GM19397 (cell line): ENCODE measurements around the gene PTPRF.
"Not testable (repeated sequence)": the region's sequence is repeated elsewhere in the genome, so short reads cannot be mapped to it uniquely, and the experiment has no call there.

Source experiments
- ATAC-seq: cut with Tn5 transposase; IDR thresholded peaks from one replicate; pipeline ENCODE4 v1.9.1; 2021; ENCODE audit warnings: mild to moderate bottlenecking, moderate library complexity; ENCODE audit not compliant: unreplicated experiment

PTPRF gene

DNA sequence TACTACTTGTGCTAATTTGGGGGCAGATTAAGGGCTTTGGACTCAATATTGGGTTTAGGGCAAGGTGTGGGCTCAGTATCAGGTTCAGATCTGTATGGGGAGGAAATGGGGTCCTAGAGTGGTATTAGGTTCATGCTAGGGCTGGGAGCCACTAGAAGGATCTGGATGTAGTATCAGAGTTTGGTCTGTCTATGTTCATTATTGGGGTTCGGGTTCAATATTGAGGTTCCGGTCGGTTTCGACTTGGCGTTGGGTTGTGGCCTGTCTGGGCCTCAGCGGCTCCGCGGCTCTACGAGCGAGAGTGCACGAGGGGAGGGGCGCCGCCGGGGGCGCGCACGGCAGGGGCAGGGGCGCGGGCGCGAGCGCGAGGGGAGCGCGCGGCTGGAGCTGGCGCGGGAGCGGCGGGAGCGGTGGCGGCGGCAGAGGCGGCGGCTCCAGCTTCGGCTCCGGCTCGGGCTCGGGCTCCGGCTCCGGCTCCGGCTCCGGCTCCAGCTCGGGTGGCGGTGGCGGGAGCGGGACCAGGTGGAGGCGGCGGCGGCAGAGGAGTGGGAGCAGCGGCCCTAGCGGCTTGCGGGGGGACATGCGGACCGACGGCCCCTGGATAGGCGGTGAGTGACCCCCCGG is at the start of gene PTPRF:
Gene PTPRF, plus strand, starts transcription at position 401 of the 624 bp plus-strand sequence. CDS start 14,193 bp downstream, outside the sequence.
- ATAC-seq = no peak

- no peak for ATAC-seq
Measured at GRCh38 chr1:43481491-43481890, 49.2 kb upstream of the PTPRF start.

DNA sequence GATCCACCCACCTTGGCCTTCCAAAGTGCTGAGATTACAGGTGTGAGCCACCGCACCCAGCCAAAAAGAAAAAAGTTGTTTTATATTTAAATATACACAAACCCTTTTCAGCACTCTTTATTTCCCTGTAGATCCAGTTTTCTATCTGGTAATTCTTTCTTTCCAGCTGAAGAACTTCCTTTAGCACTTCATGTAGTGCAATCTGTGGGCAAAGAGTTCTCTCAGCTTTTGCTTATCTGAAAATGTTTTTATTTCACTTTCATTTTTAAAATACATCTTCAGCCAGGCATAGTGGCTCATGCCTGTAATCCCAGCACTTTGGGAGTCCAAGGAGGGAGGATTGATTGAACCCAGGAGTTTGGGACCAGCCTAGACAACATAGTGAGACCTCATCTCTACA is 48.5 kb upstream of the PTPRF start:
- no peak for ATAC-seq

- ATAC-seq = no peak
Measured at GRCh38 chr1:43484367-43484766, 46.3 kb upstream of the PTPRF start.

GRCh38 chr1:43488165-43488564 is 42.5 kb upstream of the PTPRF start:
- ATAC-seq = no peak

DNA sequence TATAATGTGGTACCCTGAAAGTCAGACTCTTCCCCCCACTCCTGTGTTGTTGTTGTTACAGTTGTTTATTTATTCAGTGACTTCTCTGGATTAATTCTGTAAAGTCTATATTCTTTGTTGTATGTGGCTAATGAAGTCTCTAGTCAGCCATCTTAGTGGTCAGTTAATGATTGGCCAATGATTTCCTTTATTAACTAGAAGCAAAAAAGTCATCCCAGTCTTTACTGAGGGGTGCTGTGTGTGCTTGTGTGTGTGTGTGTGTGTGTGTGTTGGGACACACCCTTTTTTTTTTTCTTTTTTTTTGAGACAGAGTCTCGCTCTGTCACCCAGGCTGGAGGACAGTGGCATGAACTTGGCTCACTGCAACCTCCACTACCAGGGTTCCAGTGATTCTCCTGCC is 39.6 kb upstream of the PTPRF start:
- ATAC-seq = no peak

DNA sequence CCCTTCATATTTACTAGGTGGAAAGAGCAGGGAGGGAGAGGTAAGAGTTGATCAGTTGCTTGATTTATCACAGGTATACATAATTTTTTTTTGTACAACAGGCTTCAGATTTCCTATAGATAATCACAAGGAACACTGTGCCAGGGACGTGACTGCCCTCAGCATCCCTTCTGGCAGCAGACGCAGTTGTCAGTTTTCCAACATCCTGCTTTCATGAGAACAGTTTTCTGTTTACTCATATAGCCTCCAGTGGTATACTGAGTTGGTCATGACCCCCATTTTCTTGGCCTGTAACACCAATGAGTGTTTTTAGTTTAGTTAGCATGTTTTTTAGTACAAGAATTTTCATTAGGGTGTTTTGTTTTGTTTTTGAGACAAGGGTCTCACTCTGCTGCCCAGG is 37.9 kb upstream of the PTPRF start:
- ATAC-seq = no peak

- no peak for ATAC-seq
Measured at GRCh38 chr1:43493661-43494450, 36.8 kb upstream of the PTPRF start.

- no peak for ATAC-seq
Measured at GRCh38 chr1:43495204-43495603, 35.5 kb upstream of the PTPRF start.

- ATAC-seq = no peak
Measured at GRCh38 chr1:43499898-43500297, 30.8 kb upstream of the PTPRF start.

DNA sequence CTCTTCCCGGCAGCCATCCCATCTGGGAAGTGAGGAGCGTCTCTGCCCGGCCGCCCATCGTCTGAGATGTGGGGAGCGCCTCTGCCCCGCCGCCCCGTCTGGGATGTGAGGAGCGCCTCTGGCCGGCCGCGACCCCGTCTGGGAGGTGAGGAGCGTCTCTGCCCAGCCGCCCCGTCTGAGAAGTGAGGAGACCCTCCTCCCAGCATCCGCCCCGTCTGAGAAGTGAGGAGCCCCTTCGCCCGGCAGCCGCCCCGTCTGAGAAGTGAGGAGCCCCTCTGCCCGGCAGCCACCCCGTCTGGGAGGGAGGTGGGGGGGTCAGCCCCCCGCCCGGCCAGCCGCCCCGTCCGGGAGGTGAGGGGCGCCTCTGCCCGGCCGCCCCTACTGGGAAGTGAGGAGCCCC is 28.9 kb upstream of the PTPRF start:
- ATAC-seq = not testable (repeated sequence)

- ATAC-seq = no peak
Measured at GRCh38 chr1:43503534-43503933, 27.1 kb upstream of the PTPRF start.

- no peak for ATAC-seq
Measured at GRCh38 chr1:43505077-43505780, 25.5 kb upstream of the PTPRF start.

GRCh38 chr1:43506233-43506632 is 24.4 kb upstream of the PTPRF start:
- no peak for ATAC-seq

- ATAC-seq = no peak
Measured at GRCh38 chr1:43507296-43508295, 23.1 kb upstream of the PTPRF start.

DNA sequence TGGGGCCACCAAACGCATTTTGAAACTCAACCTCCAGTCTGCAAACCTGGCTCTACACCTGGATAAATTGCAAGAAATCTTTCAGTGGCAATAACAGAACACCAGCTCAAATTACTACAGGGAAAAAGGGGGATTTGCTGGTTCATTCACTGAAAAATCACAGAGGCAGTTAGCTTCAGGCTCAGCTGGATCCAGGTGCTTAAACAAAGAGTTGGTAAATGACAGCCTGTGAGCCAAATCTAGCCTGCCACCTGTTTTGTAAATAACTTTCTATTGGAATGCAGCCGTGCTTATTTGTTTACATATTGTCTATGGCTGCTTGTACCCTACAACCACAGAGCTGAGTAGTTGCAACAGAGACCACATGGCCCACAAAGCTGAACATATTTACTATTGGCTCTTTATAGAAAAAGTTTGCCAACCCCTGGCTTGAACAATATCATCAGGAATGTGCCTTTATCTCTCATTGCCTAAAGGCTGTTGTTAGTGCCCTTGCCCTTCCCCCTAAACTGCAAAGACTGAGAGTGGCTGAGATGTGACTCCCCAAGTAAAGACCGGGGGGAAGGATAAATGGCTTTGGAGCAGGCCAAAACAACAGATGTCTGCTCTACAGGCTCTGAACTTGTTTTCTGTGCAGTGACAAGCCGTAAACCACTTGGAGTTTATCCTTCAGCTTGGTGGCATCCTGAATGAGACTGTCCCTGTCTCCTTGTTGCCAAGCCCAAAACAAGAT is 21.5 kb upstream of the PTPRF start:
- no peak for ATAC-seq

DNA sequence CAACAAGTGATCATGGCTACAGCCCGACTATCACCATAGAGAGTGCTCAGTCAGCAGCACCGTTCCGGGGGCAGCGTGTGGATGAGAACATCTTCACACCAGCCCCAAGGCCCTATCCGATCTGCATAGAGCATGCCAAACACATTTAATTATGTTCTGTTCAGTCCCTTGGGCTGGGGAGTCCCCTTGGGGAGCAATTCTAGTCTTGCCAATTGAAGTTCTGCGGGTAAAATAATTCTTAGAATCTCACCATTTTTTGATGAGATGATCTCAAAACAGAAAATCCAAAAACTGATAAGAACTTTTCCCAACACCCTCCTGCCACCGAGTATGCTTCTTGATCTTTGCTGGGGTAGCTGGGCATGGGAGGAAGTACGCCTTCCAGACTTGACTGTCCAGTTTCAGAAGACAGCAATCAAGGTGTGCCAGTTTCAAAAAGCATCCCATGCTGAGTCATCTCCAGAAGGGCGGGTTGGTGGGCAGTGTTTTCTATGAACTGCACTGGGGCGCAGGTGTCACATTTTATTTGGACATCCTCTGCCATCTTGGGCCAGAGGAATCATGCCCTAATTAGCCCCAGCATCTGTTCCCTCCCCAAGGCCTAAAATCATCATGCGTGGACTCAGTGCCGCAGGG is 20.8 kb upstream of the PTPRF start:
- ATAC-seq = no peak

DNA sequence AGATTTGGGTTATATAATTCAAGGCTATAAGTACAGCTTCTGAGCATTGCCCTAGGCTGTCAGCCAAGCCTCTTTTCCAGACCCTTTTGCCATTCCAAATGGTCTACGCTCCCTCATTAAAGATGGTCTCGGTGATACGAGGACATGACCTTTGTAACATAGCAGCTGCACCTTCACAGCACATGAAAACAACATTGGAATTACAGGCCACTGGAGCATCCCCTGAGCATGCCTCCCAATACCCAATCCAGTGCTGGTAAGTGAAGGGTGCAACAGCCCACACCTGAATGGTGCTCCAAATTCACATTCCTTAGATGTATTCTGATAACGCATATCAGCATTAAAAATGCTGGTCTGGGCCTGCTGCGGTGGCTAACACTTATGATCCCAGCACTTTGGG is 20.1 kb upstream of the PTPRF start:
- ATAC-seq = no peak

DNA sequence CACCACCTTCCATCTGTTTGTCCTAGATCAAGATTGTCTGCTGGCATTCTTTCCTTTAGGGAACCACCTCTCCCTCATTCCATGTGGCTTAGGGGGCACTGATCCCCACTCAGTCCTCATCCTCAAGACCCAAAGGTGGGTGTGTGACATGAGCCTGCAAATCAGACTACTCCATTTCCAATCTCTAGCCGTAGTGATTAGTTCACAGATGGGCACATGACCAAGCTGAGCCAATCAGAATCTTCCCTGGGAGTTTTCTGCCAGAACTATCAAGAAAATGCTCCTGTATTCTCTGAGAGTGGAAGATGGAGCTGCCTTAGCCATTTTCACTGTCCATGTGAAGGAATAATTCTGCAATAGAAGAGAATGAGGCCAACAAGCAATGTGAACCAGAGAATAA is 19.3 kb upstream of the PTPRF start:
- no peak for ATAC-seq

DNA sequence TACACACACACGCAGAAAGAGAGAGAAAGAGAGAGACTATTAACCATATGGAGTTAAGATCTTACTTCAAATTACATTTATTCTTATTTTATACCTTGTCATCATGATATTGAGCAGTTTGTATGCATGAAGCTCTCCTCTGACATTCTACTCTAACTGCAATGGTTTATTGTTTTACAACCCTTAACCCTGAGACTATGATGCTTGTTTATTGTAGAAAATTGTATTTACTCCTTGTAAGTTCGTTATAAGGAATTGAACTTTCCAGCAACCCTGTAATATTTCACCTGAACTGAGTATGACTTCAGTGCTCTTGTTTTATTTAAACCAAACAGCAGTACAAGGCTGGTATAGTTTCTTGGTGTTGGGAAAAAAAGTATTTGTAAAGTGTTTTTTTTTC is 18.6 kb upstream of the PTPRF start:
- no peak for ATAC-seq
